IMR-90 (cell line): Measurements from ENCODE around the gene CTXN3. TPM values are rescaled to one million over a fixed set of nuclear protein-coding genes. Genes with fewer than 3 reads are reported as not detected.
A peak's percentile ranks its signal among the peaks of the same experiment; 100 is the strongest.

Experiments used
- ATAC-seq: fragments of 200-7000 bp; cut with Tn5 transposase; 2 replicates; pipeline ENCODE4 v1.9.1; 2020; ENCODE audit warnings: low read depth, mild to moderate bottlenecking, moderate library complexity
- BruUV-seq: library from RNA; stranded (reverse); fragments of 400-500 nt; replicated peaks from 2 replicates; lab custom pipeline; 2021; lab: Mats Ljungman, UMichigan
- CTCF ChIA-PET: fragments of 300-600 bp; formaldehyde crosslinking; extraction: SDS; loops from one replicate; lab custom pipeline; 2021; ENCODE audit warnings: antibody characterized with exemption; lab: Yijun Ruan, JAX
- POLR2A ChIA-PET: fragments of 300-600 bp; sonication (Branson Sonifier 250); formaldehyde crosslinking; loops from one replicate; lab custom pipeline; 2022; ENCODE audit warnings: antibody characterized with exemption; ENCODE audit not compliant: unreplicated experiment; lab: Charles Lee
- DNase-seq: peaks from one replicate; pipeline ENCODE4 v3.0.0; 2013
- H2AFZ ChIP-seq: replicated peaks from 2 replicates; pipeline ENCODE3; 2013; ENCODE audit warnings: low read length, mild to moderate bottlenecking; ENCODE audit not compliant: poor library complexity
- H2AK5ac ChIP-seq: 2 replicates; pipeline ENCODE4 v1.6.1; 2013; ENCODE audit warnings: low read depth, low read length, inconsistent platforms
- H2AK9ac ChIP-seq: replicated peaks from 2 replicates; pipeline ENCODE3; 2013; ENCODE audit warnings: mild to moderate bottlenecking, low read depth, low read length, moderate library complexity; ENCODE audit not compliant: poor library complexity
- H2BK120ac ChIP-seq: 2 replicates; pipeline ENCODE4 v1.6.1; 2013; ENCODE audit warnings: low read depth, low read length, inconsistent platforms
- H2BK15ac ChIP-seq: 3 replicates; pipeline ENCODE4 v1.6.1; 2013; ENCODE audit warnings: low read depth, low read length, inconsistent platforms
- H2BK20ac ChIP-seq: 2 replicates; pipeline ENCODE4 v1.6.1; 2013; ENCODE audit warnings: low read depth, mild to moderate bottlenecking, inconsistent platforms, low read length, moderate library complexity
- H2BK5ac ChIP-seq: 2 replicates; pipeline ENCODE4 v1.6.1; 2013; ENCODE audit warnings: mild to moderate bottlenecking, low read depth, low read length, inconsistent platforms; ENCODE audit not compliant: poor library complexity, severe bottlenecking
- H3K14ac ChIP-seq: replicated peaks from 2 replicates; pipeline ENCODE4 v1.6.1; 2013; ENCODE audit warnings: low read depth, low read length, inconsistent platforms
- H3K18ac ChIP-seq: 2 replicates; pipeline ENCODE4 v1.6.1; 2013; ENCODE audit warnings: low read depth, low read length, control low read depth
- H3K23ac ChIP-seq: 2 replicates; pipeline ENCODE4 v1.6.1; 2013; ENCODE audit warnings: low read depth, low read length, inconsistent platforms
- H3K27ac ChIP-seq: 2 replicates; pipeline ENCODE4 v1.5.1; 2013; ENCODE audit warnings: mild to moderate bottlenecking, control low read depth, low read length; ENCODE audit not compliant: insufficient read depth
- H3K27me3 ChIP-seq: 2 replicates; pipeline ENCODE4 v1.6.1; 2013; ENCODE audit warnings: low read length; ENCODE audit not compliant: control insufficient read depth, insufficient read depth
- H3K36me3 ChIP-seq: 2 replicates; pipeline ENCODE4 v1.6.1; 2013; ENCODE audit warnings: low read length, mixed read lengths; ENCODE audit not compliant: control insufficient read depth, insufficient read depth
- H3K4ac ChIP-seq: 2 replicates; pipeline ENCODE4 v1.6.1; 2013; ENCODE audit warnings: low read depth, low read length, inconsistent platforms
- H3K4me1 ChIP-seq: 2 replicates; pipeline ENCODE4 v1.6.1; 2013; ENCODE audit warnings: low read length, mixed read lengths; ENCODE audit not compliant: control insufficient read depth, insufficient read depth
- H3K4me2 ChIP-seq: 2 replicates; pipeline ENCODE4 v1.6.1; 2013; ENCODE audit warnings: low read depth, mild to moderate bottlenecking, control low read depth, low read length, moderate library complexity
- H3K4me3 ChIP-seq: 2 replicates; pipeline ENCODE4 v1.5.1; 2013; ENCODE audit warnings: low read depth, mild to moderate bottlenecking, control low read depth, low read length, moderate library complexity; ENCODE audit not compliant: insufficient read depth
- H3K56ac ChIP-seq: 2 replicates; pipeline ENCODE4 v1.6.1; 2013; ENCODE audit warnings: low read length, inconsistent platforms; ENCODE audit not compliant: insufficient read depth; ENCODE audit errors: extremely low read depth
- H3K79me1 ChIP-seq, 2 experiments: 2 replicates each; pipeline ENCODE4 v1.6.1; 2013; ENCODE audit warnings: low read length in 2 of 2, inconsistent platforms in 1 of 2, low read depth in 1 of 2
- H3K9ac ChIP-seq: 2 replicates; pipeline ENCODE4 v1.6.1; 2013; ENCODE audit warnings: low read depth, low read length, control low read depth
- H3K9me1 ChIP-seq: 2 replicates; pipeline ENCODE4 v1.6.1; 2013; ENCODE audit warnings: low read length, inconsistent platforms; ENCODE audit not compliant: insufficient read depth
- H3K9me3 ChIP-seq: 2 replicates; pipeline ENCODE4 v1.6.1; 2013; ENCODE audit warnings: low read length; ENCODE audit not compliant: control insufficient read depth, insufficient read depth
- H4K20me1 ChIP-seq: 2 replicates; pipeline ENCODE4 v1.6.1; 2013; ENCODE audit warnings: low read length, inconsistent platforms; ENCODE audit not compliant: insufficient read depth
- H4K5ac ChIP-seq: 2 replicates; pipeline ENCODE4 v1.6.1; 2013; ENCODE audit warnings: mild to moderate bottlenecking, low read depth, low read length, control low read depth
- H4K8ac ChIP-seq, 2 experiments: 2 replicates each; pipeline ENCODE4 v1.6.1; 2013; ENCODE audit warnings: low read depth in 2 of 2, low read length in 2 of 2, control low read depth in 1 of 2, inconsistent platforms in 1 of 2
- H4K91ac ChIP-seq: 2 replicates; pipeline ENCODE4 v1.6.1; 2013; ENCODE audit warnings: low read depth, low read length, inconsistent platforms; ENCODE audit not compliant: insufficient read depth
- BHLHE40 ChIP-seq: fragments of 150-350 bp; IDR thresholded peaks from 2 replicates; pipeline ENCODE4 v1.6.1; 2016; ENCODE audit warnings: mild to moderate bottlenecking, low read depth, low read length
- CEBPB ChIP-seq: IDR thresholded peaks from 2 replicates; pipeline ENCODE4 v1.6.1; 2012; ENCODE audit warnings: low read depth, low read length, improper control_type of control experiment
- CHD1 ChIP-seq: IDR thresholded peaks from 2 replicates; pipeline ENCODE4 v1.6.1; 2012; ENCODE audit warnings: low read depth, low read length, improper control_type of control experiment
- FOS ChIP-seq: fragments of 150-350 bp; IDR thresholded peaks from 2 replicates; pipeline ENCODE4 v1.6.1; 2016; ENCODE audit warnings: low read depth, low read length
- MAFK ChIP-seq: IDR thresholded peaks from 2 replicates; pipeline ENCODE4 v1.6.1; 2012; ENCODE audit warnings: low read depth, low read length, improper control_type of control experiment
- MAZ ChIP-seq: IDR thresholded peaks from 2 replicates; pipeline ENCODE4 v1.6.1; 2012; ENCODE audit warnings: low read depth, mild to moderate bottlenecking, low read length, improper control_type of control experiment, moderate library complexity, borderline replicate concordance
- MXI1 ChIP-seq: IDR thresholded peaks from 2 replicates; pipeline ENCODE4 v1.6.1; 2012; ENCODE audit warnings: low read depth, mild to moderate bottlenecking, low read length, moderate library complexity, borderline replicate concordance
- NFE2L2 ChIP-seq: fragments of 150-350 bp; IDR thresholded peaks from 2 replicates; pipeline ENCODE4 v1.6.1; 2016; ENCODE audit warnings: low read depth, mild to moderate bottlenecking, low read length
- POLR2A ChIP-seq: IDR thresholded peaks from 2 replicates; pipeline ENCODE4 v1.6.1; 2012; ENCODE audit warnings: mild to moderate bottlenecking, low read depth, low read length
- RAD21 ChIP-seq: IDR thresholded peaks from 2 replicates; pipeline ENCODE4 v1.6.1; 2012; ENCODE audit warnings: low read length, improper control_type of control experiment
- RCOR1 ChIP-seq: IDR thresholded peaks from 2 replicates; pipeline ENCODE4 v1.6.1; 2012; ENCODE audit warnings: mild to moderate bottlenecking, low read length, improper control_type of control experiment; ENCODE audit not compliant: insufficient replicate concordance
- RFX5 ChIP-seq: IDR thresholded peaks from 2 replicates; pipeline ENCODE4 v1.8.0; 2012; ENCODE audit warnings: low read depth, mild to moderate bottlenecking, low read length, moderate library complexity
- SMC3 ChIP-seq: fragments of 150-350 bp; IDR thresholded peaks from 2 replicates; pipeline ENCODE4 v1.6.1; 2016; ENCODE audit warnings: low read depth, mild to moderate bottlenecking, antibody characterized with exemption, low read length, moderate library complexity
- USF2 ChIP-seq: fragments of 150-350 bp; IDR thresholded peaks from 2 replicates; pipeline ENCODE4 v1.6.1; 2017; ENCODE audit warnings: mild to moderate bottlenecking, antibody characterized with exemption, low read length, low read depth
- WGBS, 2 experiments: methylation state at CpG; one replicate each; pipeline versions ENCODE4 v1.1.5 to v1.1.7; 2013; ENCODE audit warnings: missing lambda C conversion rate in 2 of 2; ENCODE audit not compliant: insufficient read length in 1 of 2; ENCODE audit errors: extremely low coverage in 2 of 2; 5-methylcytosine and 5-hydroxymethylcytosine counted together
- dilution Hi-C: fragments of 300-500 bp; cut with HindIII; formaldehyde crosslinking; loops from one replicate; pipeline ENCODE4 v1.14.3; 2018; ENCODE audit warnings: low sequenced_read_pairs; ENCODE audit not compliant: unreplicated experiment
- in situ Hi-C: fragments of 300-500 bp; cut with MboI; formaldehyde crosslinking; loops from 3 replicates; pipeline ENCODE4 v1.14.3; 2019; ENCODE audit warnings: low sequenced_read_pairs, inconsistent platforms, mixed read lengths
- intact Hi-C: fragments of 100-400 bp; cut with micrococcal nuclease; formaldehyde crosslinking; loops from 2 replicates; pipeline ENCODE4 v1.10.0; 2022
- polyA plus RNA-seq, 3 experiments: library from polyadenylated mRNA; depleted of rRNA; stranded (reverse); fragments of >200 nt; gene quantifications; 2 replicates each; pipeline ENCODE4 v1.2.3, GENCODE V29; 2012; ENCODE audit warnings: low replicate concordance in 1 of 3
- total RNA-seq: library from RNA; depleted of rRNA; stranded (reverse); fragments of >200 nt; gene quantifications from 2 replicates; pipeline ENCODE4 v1.2.3, GENCODE V29; 2012
- TF ChIP-seq, protein P1 (sequence below): fragments of 150-350 bp; IDR thresholded peaks from 2 replicates; pipeline ENCODE4 v1.6.1; 2016; ENCODE audit warnings: low read depth, mild to moderate bottlenecking, low read length, moderate library complexity, borderline replicate concordance
- TF ChIP-seq, protein P2 (sequence below): conservative IDR thresholded peaks from 2 replicates; pipeline ENCODE4 v1.5.1; 2012; ENCODE audit warnings: mild to moderate bottlenecking, low read depth, low read length, improper control_type of control experiment

The CTXN3 gene
- total and polyA plus RNA-seq, 2 of the 4 experiments (the other 2 are of a cell fraction), result not detected

DNA sequence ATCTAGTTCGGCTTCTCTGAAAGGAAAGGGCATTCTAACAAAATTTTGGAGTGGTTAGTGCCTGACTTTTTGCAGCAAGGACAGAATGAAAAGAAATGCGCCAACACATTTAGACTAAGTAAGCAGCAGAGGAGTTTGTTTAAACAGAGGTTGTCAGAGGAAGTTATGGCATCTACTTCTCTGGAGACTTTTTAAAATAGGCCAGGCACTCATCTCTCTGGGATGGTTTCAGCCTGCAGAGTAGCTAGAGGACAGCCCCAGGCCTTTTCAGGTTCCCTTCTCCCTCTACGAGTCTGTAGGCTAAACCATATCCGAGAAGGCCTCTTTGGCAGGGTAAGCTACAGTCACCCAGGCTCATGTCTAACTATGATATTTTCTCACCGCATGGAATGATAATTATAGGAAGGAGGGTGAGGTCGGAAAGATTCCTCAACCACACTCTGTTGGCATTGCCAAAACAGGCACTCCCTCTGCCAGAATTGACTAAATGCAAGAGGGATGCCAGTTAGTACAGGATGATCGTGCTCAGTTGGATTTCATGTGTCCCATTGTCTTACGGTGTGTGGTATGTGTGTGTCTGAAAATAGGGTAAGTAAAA, 1.4 kb upstream of the CTXN3 start:
- H3K4ac ChIP-seq, result no peak overlapping the region
- BruUV-seq, result no TSS peak
- peak; percentile 47 for ATAC-seq
- no peak overlapping the region for H3K4me2 ChIP-seq
- ChIA-PET CTCF (no interaction called here), POLR2A (no interaction called here)
- H3K9ac ChIP-seq, result no peak overlapping the region
- no peak overlapping the region for H2AK9ac ChIP-seq
- in situ Hi-C loops (no loop called here), dilution Hi-C loops (no loop called here), intact Hi-C loops (no loop called here)
- no peak overlapping the region for H3K23ac ChIP-seq
- H3K9me1 ChIP-seq, result 0 out of 2 replicates have a peak, but pooled peaks cover 3% of the 10 kb centered on the region
- no peak overlapping the region for H2BK120ac ChIP-seq
- H2BK20ac ChIP-seq, result no peak overlapping the region
- H4K5ac ChIP-seq, result no peak overlapping the region
- DNase-seq, result no peak
- H4K91ac ChIP-seq, result no peak overlapping the region
- no peak overlapping the region for H3K4me3 ChIP-seq
- no peak overlapping the region for H3K56ac ChIP-seq
- no peaks in the 10 kb centered on the region for H3K9me3 ChIP-seq
- H4K8ac ChIP-seq, result no peak overlapping the region
- H3K4me1 ChIP-seq, result no peaks in the 10 kb centered on the region
- no peak overlapping the region for H3K14ac ChIP-seq
- H3K79me1 ChIP-seq, result no peaks in the 10 kb centered on the region
- no peak overlapping the region for H3K27ac ChIP-seq
- H2BK5ac ChIP-seq, result no peak overlapping the region
- 60% methylated on average over 1 of the region's 8 CpGs; no CpG with 5 or more reads in 1 of the 2 experiments for WGBS, 2 experiments
- H2AFZ ChIP-seq, result no peak overlapping the region
- no peak overlapping the region for H2AK5ac ChIP-seq
- TF ChIP-seq NFE2L2 (no peak), CEBPB (no peak), USF2 (no peak), FOS (no peak), RCOR1 (no peak), BHLHE40 (no peak), RAD21 (no peak), MAFK (no peak), RFX5 (no peak), MXI1 (no peak), SMC3 (no peak), MAZ (no peak), POLR2A (no peak), CHD1 (no peak)
- TF ChIP-seq, protein P1, sequence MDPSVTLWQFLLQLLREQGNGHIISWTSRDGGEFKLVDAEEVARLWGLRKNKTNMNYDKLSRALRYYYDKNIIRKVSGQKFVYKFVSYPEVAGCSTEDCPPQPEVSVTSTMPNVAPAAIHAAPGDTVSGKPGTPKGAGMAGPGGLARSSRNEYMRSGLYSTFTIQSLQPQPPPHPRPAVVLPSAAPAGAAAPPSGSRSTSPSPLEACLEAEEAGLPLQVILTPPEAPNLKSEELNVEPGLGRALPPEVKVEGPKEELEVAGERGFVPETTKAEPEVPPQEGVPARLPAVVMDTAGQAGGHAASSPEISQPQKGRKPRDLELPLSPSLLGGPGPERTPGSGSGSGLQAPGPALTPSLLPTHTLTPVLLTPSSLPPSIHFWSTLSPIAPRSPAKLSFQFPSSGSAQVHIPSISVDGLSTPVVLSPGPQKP, result no peak
- TF ChIP-seq, protein P2, sequence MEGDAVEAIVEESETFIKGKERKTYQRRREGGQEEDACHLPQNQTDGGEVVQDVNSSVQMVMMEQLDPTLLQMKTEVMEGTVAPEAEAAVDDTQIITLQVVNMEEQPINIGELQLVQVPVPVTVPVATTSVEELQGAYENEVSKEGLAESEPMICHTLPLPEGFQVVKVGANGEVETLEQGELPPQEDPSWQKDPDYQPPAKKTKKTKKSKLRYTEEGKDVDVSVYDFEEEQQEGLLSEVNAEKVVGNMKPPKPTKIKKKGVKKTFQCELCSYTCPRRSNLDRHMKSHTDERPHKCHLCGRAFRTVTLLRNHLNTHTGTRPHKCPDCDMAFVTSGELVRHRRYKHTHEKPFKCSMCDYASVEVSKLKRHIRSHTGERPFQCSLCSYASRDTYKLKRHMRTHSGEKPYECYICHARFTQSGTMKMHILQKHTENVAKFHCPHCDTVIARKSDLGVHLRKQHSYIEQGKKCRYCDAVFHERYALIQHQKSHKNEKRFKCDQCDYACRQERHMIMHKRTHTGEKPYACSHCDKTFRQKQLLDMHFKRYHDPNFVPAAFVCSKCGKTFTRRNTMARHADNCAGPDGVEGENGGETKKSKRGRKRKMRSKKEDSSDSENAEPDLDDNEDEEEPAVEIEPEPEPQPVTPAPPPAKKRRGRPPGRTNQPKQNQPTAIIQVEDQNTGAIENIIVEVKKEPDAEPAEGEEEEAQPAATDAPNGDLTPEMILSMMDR, result no peak
- H2BK15ac ChIP-seq, result no peak overlapping the region; the same call in 2 of the 3 replicates
- no peaks in the 10 kb centered on the region for H3K36me3 ChIP-seq
- no peak overlapping the region for H3K18ac ChIP-seq
- H3K27me3 ChIP-seq, result peaks cover 6% of the 10 kb centered on the region
- H4K20me1 ChIP-seq, result no peaks in the 10 kb centered on the region
